Fibroblast of the aortic adventitia (primary cell): ENCODE results near the gene ZSWIM3. TPM values are rescaled to one million over a fixed set of nuclear protein-coding genes. Genes with fewer than 3 reads are reported as not detected.

ENCODE experiments used
- DNase-seq: peaks from one replicate; pipeline ENCODE4 v3.0.0-alpha.2; 2010; ENCODE audit warnings: low read depth
- H3K4me3 ChIP-seq: 2 replicates; pipeline ENCODE4 v1.5.1; 2011; ENCODE audit warnings: low read depth, mild to moderate bottlenecking, control low read depth, low read length, moderate library complexity
- CTCF ChIP-seq: IDR thresholded peaks from 2 replicates; pipeline ENCODE4 v1.5.1; 2011; ENCODE audit warnings: mild to moderate bottlenecking, low read length, control low read depth, inconsistent platforms; ENCODE audit not compliant: insufficient read depth
- total RNA-seq: library from RNA; depleted of rRNA; stranded (reverse); fragments of >200 nt; gene quantifications from 2 replicates; pipeline ENCODE4 v1.2.3, GENCODE V29; 2012; ENCODE audit warnings: low replicate concordance

ZSWIM3 gene
- total RNA-seq, 1 donor, result 4.3 TPM

- DNase-seq, result peak; percentile 100
- H3K4me3 ChIP-seq, result peak overlapping the region; percentile 67
- TF ChIP-seq CTCF, result no peak
Observed at GRCh38 chr20:45910670-45911485, 53.5 kb downstream of the ZSWIM3 start.

GRCh38 chr20:45911486-45912343 is 54.3 kb downstream of the ZSWIM3 start, which contains the start of gene PLTP:
Gene PLTP (minus strand): TSS chr20:45912155. CDS start chr20:45911452, 703 bp downstream.
- peak; percentile 59 for DNase-seq
- no peak for TF ChIP-seq CTCF
- H3K4me3 ChIP-seq, result peak within 1 kb of the TSS; percentile 67

GRCh38 chr20:45912344-45912682 is 54.9 kb downstream of the ZSWIM3 start:
- no peak for TF ChIP-seq CTCF
- peak overlapping the region; percentile 67 for H3K4me3 ChIP-seq

GRCh38 chr20:45913116-45913515 is 55.7 kb downstream of the ZSWIM3 start:
- DNase-seq, result no peak
- no peak for TF ChIP-seq CTCF
- no peak overlapping the region for H3K4me3 ChIP-seq

More at GRCh38 chr20:45912344-45912682, 54.9 kb downstream of the ZSWIM3 start:
- DNase-seq, result no peak

- TF ChIP-seq CTCF, result no peak
- DNase-seq, result peak; percentile 61
- no peak overlapping the region for H3K4me3 ChIP-seq
Observed at GRCh38 chr20:45917790-45918141, 60.4 kb downstream of the ZSWIM3 start.

- TF ChIP-seq CTCF, result no peak
- H3K4me3 ChIP-seq, result no peak overlapping the region
- peak; percentile 26 for DNase-seq
Observed at GRCh38 chr20:45918182-45918737, 60.8 kb downstream of the ZSWIM3 start.
